A549 (cell line): ENCODE measurements around the gene CLMN.

Experiments used
- HOXA7 ChIP-seq: fragments of 250-450 bp; sonication (Bioruptor Pico); IDR thresholded peaks from 2 replicates; pipeline ENCODE4 v1.5.0; 2020; ENCODE audit warnings: mild to moderate bottlenecking, moderate library complexity
- JUN ChIP-seq, 2 experiments: fragments of >200 bp; sonication (Bioruptor Twin); formaldehyde crosslinking; IDR thresholded peaks; 2 replicates in 1 of 2; 3 replicates in 1 of 2; pipeline ENCODE4 v1.6.1; 2016 to 2017
- KDM5A ChIP-seq: fragments of 200-600 bp; sonication (generic); IDR thresholded peaks from 2 replicates; pipeline ENCODE4 v1.6.1; 2016; ENCODE audit warnings: antibody characterized with exemption, mild to moderate bottlenecking
- MAFK ChIP-seq: fragments of 450-650 bp; IDR thresholded peaks from 2 replicates; pipeline ENCODE4 v1.6.1; 2014; ENCODE audit not compliant: partially characterized antibody
- POLR2A ChIP-seq: IDR thresholded peaks from 2 replicates; pipeline ENCODE4 v1.6.1; 2012; ENCODE audit warnings: mild to moderate bottlenecking, low read length
- USF2 ChIP-seq: fragments of 450-650 bp; IDR thresholded peaks from 2 replicates; pipeline ENCODE4 v1.6.1; 2014; ENCODE audit warnings: antibody characterized with exemption
- ZFP36 ChIP-seq: fragments of 450-650 bp; IDR thresholded peaks from 2 replicates; pipeline ENCODE4 v1.6.1; 2014; ENCODE audit warnings: borderline replicate concordance; ENCODE audit not compliant: partially characterized antibody
- TF ChIP-seq, protein P1 (sequence below): fragments of >200 bp; sonication (Bioruptor Twin); formaldehyde crosslinking; IDR thresholded peaks from 3 replicates; pipeline ENCODE4 v1.5.1; 2016
- TF ChIP-seq, protein P2 (sequence below): IDR thresholded peaks from 2 replicates; pipeline ENCODE4 v1.6.1; 2012
- TF ChIP-seq, protein P3 (sequence below): fragments of 250-450 bp; sonication (Bioruptor Pico); IDR thresholded peaks from 2 replicates; pipeline ENCODE4 v1.5.0; 2021; ENCODE audit warnings: mild to moderate bottlenecking, moderate library complexity, borderline replicate concordance

DNA sequence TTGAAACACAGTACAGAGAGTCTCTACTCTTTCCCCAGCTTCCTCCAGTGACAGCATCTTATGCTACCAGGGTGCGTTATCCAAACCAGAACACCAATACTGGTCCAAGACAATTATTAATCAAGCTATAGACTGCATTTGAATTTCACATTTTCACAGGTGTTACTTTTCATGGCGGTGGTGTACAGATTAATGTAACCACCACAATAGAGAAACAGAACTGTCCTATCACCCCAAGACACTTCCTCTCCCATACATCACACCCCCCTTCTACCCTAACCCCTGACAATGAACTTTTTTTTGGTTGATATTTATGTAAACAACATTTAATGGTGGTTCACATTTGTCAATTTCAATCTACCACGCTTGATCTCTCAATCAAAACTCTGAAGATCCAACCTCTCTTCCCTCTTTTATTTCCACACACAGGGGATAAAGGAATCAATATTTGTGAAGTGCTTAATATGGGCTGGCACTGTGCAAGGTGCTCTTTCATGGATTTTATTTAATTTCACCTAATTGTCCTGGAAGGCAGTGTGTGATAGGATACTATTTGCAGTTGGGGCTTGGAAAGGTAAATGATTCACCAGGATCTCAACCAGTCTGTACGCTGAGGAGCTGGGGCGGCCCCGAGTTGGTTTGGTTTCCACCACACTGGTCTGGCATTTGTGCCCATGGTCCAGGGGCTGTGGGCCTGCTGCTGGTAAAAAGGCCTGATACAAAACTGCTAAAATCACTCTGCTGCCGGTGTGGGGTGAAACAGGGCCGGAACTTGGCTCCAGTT, 107.8 kb downstream of the CLMN start:
- no peak for TF ChIP-seq MAFK
- TF ChIP-seq JUN (IDR thresholded peaks at IDR 0.05) = no peak
- TF ChIP-seq, protein P1, sequence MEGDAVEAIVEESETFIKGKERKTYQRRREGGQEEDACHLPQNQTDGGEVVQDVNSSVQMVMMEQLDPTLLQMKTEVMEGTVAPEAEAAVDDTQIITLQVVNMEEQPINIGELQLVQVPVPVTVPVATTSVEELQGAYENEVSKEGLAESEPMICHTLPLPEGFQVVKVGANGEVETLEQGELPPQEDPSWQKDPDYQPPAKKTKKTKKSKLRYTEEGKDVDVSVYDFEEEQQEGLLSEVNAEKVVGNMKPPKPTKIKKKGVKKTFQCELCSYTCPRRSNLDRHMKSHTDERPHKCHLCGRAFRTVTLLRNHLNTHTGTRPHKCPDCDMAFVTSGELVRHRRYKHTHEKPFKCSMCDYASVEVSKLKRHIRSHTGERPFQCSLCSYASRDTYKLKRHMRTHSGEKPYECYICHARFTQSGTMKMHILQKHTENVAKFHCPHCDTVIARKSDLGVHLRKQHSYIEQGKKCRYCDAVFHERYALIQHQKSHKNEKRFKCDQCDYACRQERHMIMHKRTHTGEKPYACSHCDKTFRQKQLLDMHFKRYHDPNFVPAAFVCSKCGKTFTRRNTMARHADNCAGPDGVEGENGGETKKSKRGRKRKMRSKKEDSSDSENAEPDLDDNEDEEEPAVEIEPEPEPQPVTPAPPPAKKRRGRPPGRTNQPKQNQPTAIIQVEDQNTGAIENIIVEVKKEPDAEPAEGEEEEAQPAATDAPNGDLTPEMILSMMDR = no peak
- TF ChIP-seq HOXA7 (CRISPR knock-in tag) = no peak
- TF ChIP-seq, protein P2, sequence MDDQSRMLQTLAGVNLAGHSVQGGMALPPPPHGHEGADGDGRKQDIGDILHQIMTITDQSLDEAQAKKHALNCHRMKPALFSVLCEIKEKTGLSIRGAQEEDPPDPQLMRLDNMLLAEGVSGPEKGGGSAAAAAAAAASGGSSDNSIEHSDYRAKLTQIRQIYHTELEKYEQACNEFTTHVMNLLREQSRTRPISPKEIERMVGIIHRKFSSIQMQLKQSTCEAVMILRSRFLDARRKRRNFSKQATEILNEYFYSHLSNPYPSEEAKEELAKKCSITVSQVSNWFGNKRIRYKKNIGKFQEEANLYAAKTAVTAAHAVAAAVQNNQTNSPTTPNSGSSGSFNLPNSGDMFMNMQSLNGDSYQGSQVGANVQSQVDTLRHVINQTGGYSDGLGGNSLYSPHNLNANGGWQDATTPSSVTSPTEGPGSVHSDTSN = no peak
- no peak for TF ChIP-seq POLR2A
- TF ChIP-seq KDM5A = no peak
- no peak for TF ChIP-seq USF2
- TF ChIP-seq, protein P3, sequence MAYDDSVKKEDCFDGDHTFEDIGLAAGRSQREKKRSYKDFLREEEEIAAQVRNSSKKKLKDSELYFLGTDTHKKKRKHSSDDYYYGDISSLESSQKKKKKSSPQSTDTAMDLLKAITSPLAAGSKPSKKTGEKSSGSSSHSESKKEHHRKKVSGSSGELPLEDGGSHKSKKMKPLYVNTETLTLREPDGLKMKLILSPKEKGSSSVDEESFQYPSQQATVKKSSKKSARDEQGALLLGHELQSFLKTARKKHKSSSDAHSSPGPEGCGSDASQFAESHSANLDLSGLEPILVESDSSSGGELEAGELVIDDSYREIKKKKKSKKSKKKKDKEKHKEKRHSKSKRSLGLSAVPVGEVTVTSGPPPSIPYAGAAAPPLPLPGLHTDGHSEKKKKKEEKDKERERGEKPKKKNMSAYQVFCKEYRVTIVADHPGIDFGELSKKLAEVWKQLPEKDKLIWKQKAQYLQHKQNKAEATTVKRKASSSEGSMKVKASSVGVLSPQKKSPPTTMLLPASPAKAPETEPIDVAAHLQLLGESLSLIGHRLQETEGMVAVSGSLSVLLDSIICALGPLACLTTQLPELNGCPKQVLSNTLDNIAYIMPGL (CRISPR knock-in tag) = no peak
- TF ChIP-seq ZFP36 = no peak
